HEK293 (cell line): ENCODE results near the gene KLRC3.

Experiments used
- BCL11A ChIP-seq: fragments of 450-650 bp; formaldehyde crosslinking; IDR thresholded peaks from 2 replicates; pipeline ENCODE4 v1.5.1; 2016; ENCODE audit warnings: low read depth, missing biosample characterization, missing genetic modification characterization
- GFI1B ChIP-seq: fragments of 450-650 bp; formaldehyde crosslinking; IDR thresholded peaks from 2 replicates; pipeline ENCODE4 v1.5.1; 2016; ENCODE audit warnings: missing biosample characterization, missing genetic modification characterization
- GLI4 ChIP-seq: fragments of 450-650 bp; formaldehyde crosslinking; IDR thresholded peaks from 2 replicates; pipeline ENCODE4 v1.5.1; 2016; ENCODE audit warnings: missing biosample characterization, missing genetic modification characterization
- KLF8 ChIP-seq: fragments of 450-650 bp; formaldehyde crosslinking; IDR thresholded peaks from 2 replicates; pipeline ENCODE4 v1.5.1; 2016; ENCODE audit warnings: missing biosample characterization, missing genetic modification characterization
- SALL2 ChIP-seq: fragments of 450-650 bp; formaldehyde crosslinking; IDR thresholded peaks from 2 replicates; pipeline ENCODE4 v1.5.0; 2017; ENCODE audit warnings: missing biosample characterization, mild to moderate bottlenecking, missing genetic modification characterization, borderline replicate concordance
- YY2 ChIP-seq: fragments of 450-650 bp; formaldehyde crosslinking; IDR thresholded peaks from 2 replicates; pipeline ENCODE4 v1.5.1; 2016; ENCODE audit warnings: missing biosample characterization, missing genetic modification characterization
- ZBTB21 ChIP-seq: fragments of 450-650 bp; formaldehyde crosslinking; IDR thresholded peaks from 2 replicates; pipeline ENCODE4 v1.5.1; 2017; ENCODE audit warnings: missing biosample characterization, missing genetic modification characterization
- ZNF114 ChIP-seq: fragments of 450-650 bp; formaldehyde crosslinking; IDR thresholded peaks from 2 replicates; pipeline ENCODE4 v1.5.0; 2017; ENCODE audit warnings: missing biosample characterization, missing genetic modification characterization
- ZNF169 ChIP-seq: fragments of 450-650 bp; formaldehyde crosslinking; IDR thresholded peaks from 2 replicates; pipeline ENCODE4 v1.5.1; 2016; ENCODE audit warnings: missing biosample characterization, missing genetic modification characterization
- ZNF248 ChIP-seq: fragments of 450-650 bp; formaldehyde crosslinking; IDR thresholded peaks from 2 replicates; pipeline ENCODE4 v1.5.1; 2017; ENCODE audit warnings: missing biosample characterization, missing genetic modification characterization
- ZNF274 ChIP-seq, 2 experiments: fragments of 200-500 bp in 1 of 2; fragments of 450-650 bp in 1 of 2; sonication (Bioruptor generic) in 1 of 2; formaldehyde crosslinking in 1 of 2; IDR thresholded peaks; 2 replicates each; pipeline versions ENCODE4 v1.5.1 to v1.6.1; 2014 to 2016; ENCODE audit warnings: borderline replicate concordance in 1 of 2, inconsistent platforms in 1 of 2, low read length in 1 of 2, missing biosample characterization in 1 of 2, missing genetic modification characterization in 1 of 2
- ZNF391 ChIP-seq: fragments of 450-650 bp; formaldehyde crosslinking; IDR thresholded peaks from 2 replicates; pipeline ENCODE4 v1.5.1; 2016; ENCODE audit warnings: low read depth, missing biosample characterization, missing genetic modification characterization, borderline replicate concordance
- ZNF423 ChIP-seq: fragments of 450-650 bp; formaldehyde crosslinking; IDR thresholded peaks from 2 replicates; pipeline ENCODE4 v1.5.1; 2016; ENCODE audit warnings: missing biosample characterization, missing genetic modification characterization
- ZNF473 ChIP-seq: fragments of 450-650 bp; formaldehyde crosslinking; IDR thresholded peaks from 2 replicates; pipeline ENCODE4 v1.5.1; 2017; ENCODE audit warnings: missing biosample characterization, missing genetic modification characterization
- ZNF571 ChIP-seq: fragments of 450-650 bp; formaldehyde crosslinking; IDR thresholded peaks from 2 replicates; pipeline ENCODE4 v1.5.0; 2017; ENCODE audit warnings: missing biosample characterization, missing genetic modification characterization
- ZNF621 ChIP-seq: fragments of 450-650 bp; formaldehyde crosslinking; IDR thresholded peaks from 2 replicates; pipeline ENCODE4 v1.5.1; 2017; ENCODE audit warnings: missing biosample characterization, missing genetic modification characterization
- ZNF76 ChIP-seq: fragments of 450-650 bp; formaldehyde crosslinking; IDR thresholded peaks from 2 replicates; pipeline ENCODE4; 2016; ENCODE audit warnings: low read depth, missing biosample characterization, missing genetic modification characterization, borderline replicate concordance
- ZNF776 ChIP-seq: fragments of 450-650 bp; formaldehyde crosslinking; IDR thresholded peaks from 2 replicates; pipeline ENCODE4 v1.5.0; 2017; ENCODE audit warnings: missing biosample characterization, missing genetic modification characterization, borderline replicate concordance
- ZNF785 ChIP-seq: fragments of 450-650 bp; formaldehyde crosslinking; IDR thresholded peaks from 2 replicates; pipeline ENCODE4 v1.5.1; 2016; ENCODE audit warnings: missing biosample characterization, missing genetic modification characterization
- TF ChIP-seq, protein P1 (sequence below): fragments of 450-650 bp; formaldehyde crosslinking; IDR thresholded peaks from 2 replicates; pipeline ENCODE4 v1.5.1; 2016; ENCODE audit warnings: missing biosample characterization, missing genetic modification characterization
- TF ChIP-seq, protein P2 (sequence below): fragments of 450-650 bp; formaldehyde crosslinking; IDR thresholded peaks from 2 replicates; pipeline ENCODE4 v1.5.1; 2017; ENCODE audit warnings: missing biosample characterization, missing genetic modification characterization
- TF ChIP-seq, protein P3 (sequence below): fragments of 450-650 bp; formaldehyde crosslinking; IDR thresholded peaks from 2 replicates; pipeline ENCODE4 v1.5.1; 2016; ENCODE audit warnings: missing biosample characterization, missing genetic modification characterization, borderline replicate concordance
- TF ChIP-seq, protein P4 (sequence below): fragments of 450-650 bp; formaldehyde crosslinking; IDR thresholded peaks from 2 replicates; pipeline ENCODE4 v1.5.1; 2016; ENCODE audit warnings: missing biosample characterization, missing genetic modification characterization
- TF ChIP-seq, protein P5 (sequence below): fragments of 450-650 bp; formaldehyde crosslinking; IDR thresholded peaks from 2 replicates; pipeline ENCODE4 v1.5.1; 2017; ENCODE audit warnings: missing biosample characterization, missing genetic modification characterization
- TF ChIP-seq, protein P6 (sequence below): fragments of 450-650 bp; formaldehyde crosslinking; IDR thresholded peaks from 2 replicates; pipeline ENCODE4 v1.5.1; 2017; ENCODE audit warnings: missing biosample characterization, missing genetic modification characterization
- TF ChIP-seq, protein P7 (sequence below): fragments of 450-650 bp; formaldehyde crosslinking; IDR thresholded peaks from 2 replicates; pipeline ENCODE4 v1.5.0; 2017; ENCODE audit warnings: missing biosample characterization, missing genetic modification characterization, borderline replicate concordance

KLRC3 gene

DNA sequence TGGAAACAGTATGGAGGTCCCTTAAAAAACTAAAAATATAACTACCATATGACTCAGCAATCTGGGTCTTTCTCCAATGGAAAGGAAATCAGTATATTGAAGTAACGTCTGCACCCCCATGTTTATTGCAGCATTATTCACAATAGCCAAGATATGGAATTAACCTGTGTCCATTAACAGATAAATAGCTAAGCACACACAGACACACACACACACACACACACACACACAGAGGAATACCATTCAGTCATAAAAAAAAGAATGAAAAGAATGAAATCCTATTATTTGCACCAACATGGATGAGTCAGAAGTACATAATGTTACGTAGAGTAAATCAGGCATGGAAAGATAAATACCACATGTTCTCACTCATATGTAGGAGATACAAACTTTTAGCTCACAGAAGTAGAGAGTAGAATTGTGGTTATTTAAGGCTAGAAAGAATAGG, 35.2 kb downstream of the KLRC3 start (continued):
- TF ChIP-seq GLI4 (0 out of 2 replicates have a peak, but pooled peaks have one; percentile 58), ZNF785 (tag by site-specific recombination) (no peak), SALL2 (peak; percentile 93), ZNF114 (tag by site-specific recombination) (no peak), KLF8 (tag by site-specific recombination) (peak; percentile 66), YY2 (peak; percentile 69), ZNF473 (tag by site-specific recombination) (no peak), ZNF776 (tag by site-specific recombination) (no peak), ZNF76 (no peak), ZNF391 (tag by site-specific recombination) (0 out of 2 replicates have a peak, but pooled peaks have one; percentile 30), ZNF169 (peak; percentile 88), GFI1B (tag by site-specific recombination) (0 out of 2 replicates have a peak, but pooled peaks have one; percentile 40), ZNF423 (tag by site-specific recombination) (no peak), ZBTB21 (tag by site-specific recombination) (peak; percentile 85), ZNF571 (tag by site-specific recombination) (no peak), ZNF274 (IDR thresholded peaks at IDR 0.05; ENCODE audit: low read length) (no peak), ZNF274 (tag by site-specific recombination; IDR thresholded peaks at IDR 0.05; ENCODE audit: borderline replicate concordance) (no peak), ZNF248 (tag by site-specific recombination) (peak; percentile 95), BCL11A (tag by site-specific recombination) (peak; percentile 76; the same call in 1 of the 2 replicates), ZNF621 (tag by site-specific recombination) (peak; percentile 91; the same call in 1 of the 2 replicates)
- TF ChIP-seq, protein P1, sequence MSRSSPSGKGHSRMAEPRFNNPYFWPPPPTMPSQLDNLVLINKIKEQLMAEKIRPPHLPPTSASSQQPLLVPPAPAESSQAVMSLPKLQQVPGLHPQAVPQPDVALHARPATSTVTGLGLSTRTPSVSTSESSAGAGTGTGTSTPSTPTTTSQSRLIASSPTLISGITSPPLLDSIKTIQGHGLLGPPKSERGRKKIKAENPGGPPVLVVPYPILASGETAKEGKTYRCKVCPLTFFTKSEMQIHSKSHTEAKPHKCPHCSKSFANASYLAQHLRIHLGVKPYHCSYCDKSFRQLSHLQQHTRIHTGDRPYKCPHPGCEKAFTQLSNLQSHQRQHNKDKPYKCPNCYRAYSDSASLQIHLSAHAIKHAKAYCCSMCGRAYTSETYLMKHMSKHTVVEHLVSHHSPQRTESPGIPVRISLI (tag by site-specific recombination), result peak; percentile 97
- TF ChIP-seq, protein P2, sequence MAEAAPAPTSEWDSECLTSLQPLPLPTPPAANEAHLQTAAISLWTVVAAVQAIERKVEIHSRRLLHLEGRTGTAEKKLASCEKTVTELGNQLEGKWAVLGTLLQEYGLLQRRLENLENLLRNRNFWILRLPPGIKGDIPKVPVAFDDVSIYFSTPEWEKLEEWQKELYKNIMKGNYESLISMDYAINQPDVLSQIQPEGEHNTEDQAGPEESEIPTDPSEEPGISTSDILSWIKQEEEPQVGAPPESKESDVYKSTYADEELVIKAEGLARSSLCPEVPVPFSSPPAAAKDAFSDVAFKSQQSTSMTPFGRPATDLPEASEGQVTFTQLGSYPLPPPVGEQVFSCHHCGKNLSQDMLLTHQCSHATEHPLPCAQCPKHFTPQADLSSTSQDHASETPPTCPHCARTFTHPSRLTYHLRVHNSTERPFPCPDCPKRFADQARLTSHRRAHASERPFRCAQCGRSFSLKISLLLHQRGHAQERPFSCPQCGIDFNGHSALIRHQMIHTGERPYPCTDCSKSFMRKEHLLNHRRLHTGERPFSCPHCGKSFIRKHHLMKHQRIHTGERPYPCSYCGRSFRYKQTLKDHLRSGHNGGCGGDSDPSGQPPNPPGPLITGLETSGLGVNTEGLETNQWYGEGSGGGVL (tag by site-specific recombination), result peak; percentile 77
- TF ChIP-seq, protein P3, sequence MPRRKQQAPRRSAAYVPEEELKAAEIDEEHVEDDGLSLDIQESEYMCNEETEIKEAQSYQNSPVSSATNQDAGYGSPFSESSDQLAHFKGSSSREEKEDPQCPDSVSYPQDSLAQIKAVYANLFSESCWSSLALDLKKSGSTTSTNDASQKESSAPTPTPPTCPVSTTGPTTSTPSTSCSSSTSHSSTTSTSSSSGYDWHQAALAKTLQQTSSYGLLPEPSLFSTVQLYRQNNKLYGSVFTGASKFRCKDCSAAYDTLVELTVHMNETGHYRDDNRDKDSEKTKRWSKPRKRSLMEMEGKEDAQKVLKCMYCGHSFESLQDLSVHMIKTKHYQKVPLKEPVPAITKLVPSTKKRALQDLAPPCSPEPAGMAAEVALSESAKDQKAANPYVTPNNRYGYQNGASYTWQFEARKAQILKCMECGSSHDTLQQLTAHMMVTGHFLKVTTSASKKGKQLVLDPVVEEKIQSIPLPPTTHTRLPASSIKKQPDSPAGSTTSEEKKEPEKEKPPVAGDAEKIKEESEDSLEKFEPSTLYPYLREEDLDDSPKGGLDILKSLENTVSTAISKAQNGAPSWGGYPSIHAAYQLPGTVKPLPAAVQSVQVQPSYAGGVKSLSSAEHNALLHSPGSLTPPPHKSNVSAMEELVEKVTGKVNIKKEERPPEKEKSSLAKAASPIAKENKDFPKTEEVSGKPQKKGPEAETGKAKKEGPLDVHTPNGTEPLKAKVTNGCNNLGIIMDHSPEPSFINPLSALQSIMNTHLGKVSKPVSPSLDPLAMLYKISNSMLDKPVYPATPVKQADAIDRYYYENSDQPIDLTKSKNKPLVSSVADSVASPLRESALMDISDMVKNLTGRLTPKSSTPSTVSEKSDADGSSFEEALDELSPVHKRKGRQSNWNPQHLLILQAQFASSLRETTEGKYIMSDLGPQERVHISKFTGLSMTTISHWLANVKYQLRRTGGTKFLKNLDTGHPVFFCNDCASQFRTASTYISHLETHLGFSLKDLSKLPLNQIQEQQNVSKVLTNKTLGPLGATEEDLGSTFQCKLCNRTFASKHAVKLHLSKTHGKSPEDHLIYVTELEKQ (tag by site-specific recombination), result peak; percentile 45; the same call in 1 of the 2 replicates
- TF ChIP-seq, protein P4, sequence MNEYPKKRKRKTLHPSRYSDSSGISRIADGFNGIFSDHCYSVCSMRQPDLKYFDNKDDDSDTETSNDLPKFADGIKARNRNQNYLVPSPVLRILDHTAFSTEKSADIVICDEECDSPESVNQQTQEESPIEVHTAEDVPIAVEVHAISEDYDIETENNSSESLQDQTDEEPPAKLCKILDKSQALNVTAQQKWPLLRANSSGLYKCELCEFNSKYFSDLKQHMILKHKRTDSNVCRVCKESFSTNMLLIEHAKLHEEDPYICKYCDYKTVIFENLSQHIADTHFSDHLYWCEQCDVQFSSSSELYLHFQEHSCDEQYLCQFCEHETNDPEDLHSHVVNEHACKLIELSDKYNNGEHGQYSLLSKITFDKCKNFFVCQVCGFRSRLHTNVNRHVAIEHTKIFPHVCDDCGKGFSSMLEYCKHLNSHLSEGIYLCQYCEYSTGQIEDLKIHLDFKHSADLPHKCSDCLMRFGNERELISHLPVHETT (tag by site-specific recombination), result peak; percentile 86
- TF ChIP-seq, protein P5, sequence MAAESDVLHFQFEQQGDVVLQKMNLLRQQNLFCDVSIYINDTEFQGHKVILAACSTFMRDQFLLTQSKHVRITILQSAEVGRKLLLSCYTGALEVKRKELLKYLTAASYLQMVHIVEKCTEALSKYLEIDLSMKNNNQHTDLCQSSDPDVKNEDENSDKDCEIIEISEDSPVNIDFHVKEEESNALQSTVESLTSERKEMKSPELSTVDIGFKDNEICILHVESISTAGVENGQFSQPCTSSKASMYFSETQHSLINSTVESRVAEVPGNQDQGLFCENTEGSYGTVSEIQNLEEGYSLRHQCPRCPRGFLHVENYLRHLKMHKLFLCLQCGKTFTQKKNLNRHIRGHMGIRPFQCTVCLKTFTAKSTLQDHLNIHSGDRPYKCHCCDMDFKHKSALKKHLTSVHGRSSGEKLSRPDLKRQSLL (tag by site-specific recombination), result no peak
- TF ChIP-seq, protein P6, sequence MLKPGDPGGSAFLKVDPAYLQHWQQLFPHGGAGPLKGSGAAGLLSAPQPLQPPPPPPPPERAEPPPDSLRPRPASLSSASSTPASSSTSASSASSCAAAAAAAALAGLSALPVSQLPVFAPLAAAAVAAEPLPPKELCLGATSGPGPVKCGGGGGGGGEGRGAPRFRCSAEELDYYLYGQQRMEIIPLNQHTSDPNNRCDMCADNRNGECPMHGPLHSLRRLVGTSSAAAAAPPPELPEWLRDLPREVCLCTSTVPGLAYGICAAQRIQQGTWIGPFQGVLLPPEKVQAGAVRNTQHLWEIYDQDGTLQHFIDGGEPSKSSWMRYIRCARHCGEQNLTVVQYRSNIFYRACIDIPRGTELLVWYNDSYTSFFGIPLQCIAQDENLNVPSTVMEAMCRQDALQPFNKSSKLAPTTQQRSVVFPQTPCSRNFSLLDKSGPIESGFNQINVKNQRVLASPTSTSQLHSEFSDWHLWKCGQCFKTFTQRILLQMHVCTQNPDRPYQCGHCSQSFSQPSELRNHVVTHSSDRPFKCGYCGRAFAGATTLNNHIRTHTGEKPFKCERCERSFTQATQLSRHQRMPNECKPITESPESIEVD (tag by site-specific recombination), result peak; percentile 40; the same call in 1 of the 2 replicates
- TF ChIP-seq, protein P7, sequence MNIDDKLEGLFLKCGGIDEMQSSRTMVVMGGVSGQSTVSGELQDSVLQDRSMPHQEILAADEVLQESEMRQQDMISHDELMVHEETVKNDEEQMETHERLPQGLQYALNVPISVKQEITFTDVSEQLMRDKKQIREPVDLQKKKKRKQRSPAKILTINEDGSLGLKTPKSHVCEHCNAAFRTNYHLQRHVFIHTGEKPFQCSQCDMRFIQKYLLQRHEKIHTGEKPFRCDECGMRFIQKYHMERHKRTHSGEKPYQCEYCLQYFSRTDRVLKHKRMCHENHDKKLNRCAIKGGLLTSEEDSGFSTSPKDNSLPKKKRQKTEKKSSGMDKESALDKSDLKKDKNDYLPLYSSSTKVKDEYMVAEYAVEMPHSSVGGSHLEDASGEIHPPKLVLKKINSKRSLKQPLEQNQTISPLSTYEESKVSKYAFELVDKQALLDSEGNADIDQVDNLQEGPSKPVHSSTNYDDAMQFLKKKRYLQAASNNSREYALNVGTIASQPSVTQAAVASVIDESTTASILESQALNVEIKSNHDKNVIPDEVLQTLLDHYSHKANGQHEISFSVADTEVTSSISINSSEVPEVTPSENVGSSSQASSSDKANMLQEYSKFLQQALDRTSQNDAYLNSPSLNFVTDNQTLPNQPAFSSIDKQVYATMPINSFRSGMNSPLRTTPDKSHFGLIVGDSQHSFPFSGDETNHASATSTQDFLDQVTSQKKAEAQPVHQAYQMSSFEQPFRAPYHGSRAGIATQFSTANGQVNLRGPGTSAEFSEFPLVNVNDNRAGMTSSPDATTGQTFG (tag by site-specific recombination), result peak; percentile 96
